ENCODE results near the gene GAGE12J. TPM values are rescaled to one million over a fixed set of nuclear protein-coding genes. Genes with fewer than 3 reads are reported as not detected.
A peak's percentile ranks its signal among the peaks of the same experiment; 100 is the strongest.
"Not testable (repeated sequence)": the region's sequence is repeated elsewhere in the genome, so short reads cannot be mapped to it uniquely, and the experiment has no call there.

The GAGE12J gene
- total and polyA plus RNA-seq, 5 experiments from 2014 or later = not detected

- Mint-ChIP-seq H3K4me1 (peaks cover 19 to 40% (median 38%) of the 10 kb centered on the region in 4 donors), H3K27me3 (no peaks in the 10 kb centered on the region), H3K4me3 (no peak overlapping the region), H3K9me3 (no peaks in the 10 kb centered on the region), H3K27ac (no peak overlapping the region), H3K36me3 (peaks cover 0 to 2% (median 0%) of the 10 kb centered on the region in 3 donors)
- POLR2A ChIA-PET = no interaction called here
- ATAC-seq = no peak
- no peak for DNase-seq
Measured at GRCh38 chrX:49290215-49290614, 31.6 kb upstream of the GAGE12J start.

DNA sequence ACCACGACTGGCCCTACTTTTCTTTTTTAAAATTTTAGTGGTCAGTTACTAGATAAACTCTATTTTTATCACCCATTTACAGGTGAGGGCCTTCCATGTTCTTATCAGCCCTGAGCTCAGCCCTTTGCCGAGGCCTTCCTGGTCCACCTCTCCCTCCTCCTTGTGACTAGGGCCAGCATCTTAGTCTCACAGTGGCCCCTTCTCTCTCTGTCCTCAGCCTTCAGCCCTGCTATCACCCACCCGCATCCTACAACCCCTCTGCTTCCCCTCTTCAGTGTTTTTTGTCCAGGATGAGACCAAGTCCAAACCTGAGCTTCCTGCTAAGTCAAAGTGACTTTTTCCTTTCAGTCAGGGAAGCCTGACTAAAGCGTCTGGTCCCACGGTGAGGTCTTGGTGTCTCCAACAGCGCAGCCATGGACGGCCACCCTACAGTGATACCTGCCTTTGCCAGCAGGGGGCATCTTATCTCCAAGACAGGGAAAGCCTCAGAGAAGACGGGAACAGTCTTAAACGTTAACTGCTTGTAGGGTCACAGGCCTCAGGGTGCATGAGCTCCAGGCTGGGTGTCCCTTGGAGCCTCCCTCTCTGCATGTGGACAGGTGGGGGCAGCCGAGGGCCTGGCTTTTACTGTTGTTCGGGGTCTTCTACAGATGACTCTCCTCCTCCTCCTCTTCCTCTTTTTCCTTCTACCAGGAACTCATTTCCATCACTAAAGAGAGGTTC is 30.1 kb upstream of the GAGE12J start:
- peak overlapping the region in 7 of 10 donors; percentile 5 to 76 (median 50) for H3K4me3 Mint-ChIP-seq
- DNase-seq (peak; percentile 44 to 80 (median 59)), ATAC-seq (peak; percentile 82 to 89)
- no peaks in the 10 kb centered on the region for H3K9me3 Mint-ChIP-seq
- POLR2A ChIA-PET = interaction anchor here (1.1 to 2.0 kb wide), 2 partner anchors 16 to 18 kb away, joined by 4 to 7 read pairs; no protein-coding TSS in a partner anchor
- peaks cover 0 to 2% (median 0%) of the 10 kb centered on the region in 3 donors for H3K36me3 Mint-ChIP-seq
- H3K27me3 Mint-ChIP-seq = no peaks in the 10 kb centered on the region
- H3K27ac Mint-ChIP-seq = peak overlapping the region in 9 of 10 donors; percentile 39 to 92 (median 78)
- H3K4me1 Mint-ChIP-seq = peaks cover 24 to 50% (median 38%) of the 10 kb centered on the region in 4 donors

DNA sequence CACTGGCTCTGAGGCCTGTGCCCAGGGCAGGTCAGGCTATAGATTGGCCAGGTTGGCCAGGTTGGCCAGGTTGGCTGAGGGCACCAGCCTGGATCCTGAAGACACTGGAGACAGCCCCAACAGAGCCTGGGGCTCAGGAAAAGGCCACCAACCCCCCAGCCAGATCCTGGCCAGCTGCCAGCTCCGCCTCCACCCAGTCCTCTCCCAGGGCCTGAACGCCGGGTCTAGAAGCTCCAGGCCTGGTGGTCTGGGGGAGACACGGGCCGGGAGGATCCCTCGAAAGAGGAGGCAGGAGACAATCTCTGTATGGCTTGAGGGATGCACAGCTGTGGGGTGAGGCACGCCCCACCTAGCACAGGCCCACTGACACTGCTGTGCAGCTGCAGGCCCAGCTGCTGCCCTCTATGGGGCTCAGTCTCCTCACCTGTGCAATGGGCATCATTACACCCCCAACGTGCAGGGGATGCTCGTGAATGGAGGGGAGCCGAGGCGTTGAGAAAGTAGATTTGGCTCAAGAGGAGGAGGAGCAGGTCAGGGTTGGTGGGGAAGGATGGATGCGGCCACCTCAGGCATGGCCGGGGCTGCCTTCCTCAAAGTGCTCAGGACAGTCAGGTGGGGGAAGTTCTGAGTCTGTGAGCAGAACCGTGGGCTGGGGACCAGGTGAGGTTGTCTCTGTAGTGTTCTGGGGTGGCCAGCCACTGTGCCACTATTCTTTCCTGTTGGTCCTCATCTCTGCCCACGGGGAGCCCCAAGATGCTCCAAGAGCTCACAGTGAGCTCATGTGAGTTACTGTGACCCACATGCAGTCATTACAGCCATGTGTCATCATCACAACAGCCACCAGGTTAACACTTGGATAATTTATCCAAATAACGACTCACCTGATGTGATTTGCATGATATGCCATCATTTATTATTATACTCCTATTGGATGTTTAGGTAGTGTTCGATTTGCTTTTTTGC is 29.2 kb upstream of the GAGE12J start:
- Mint-ChIP-seq H3K4me3 (peak overlapping the region in 5 of 10 donors; percentile 26 to 71 (median 50)), H3K27ac (peak overlapping the region in 2 of 10 donors; percentile 38 to 68)
- no peak for ATAC-seq

GRCh38 chrX:49299293-49299692 is 22.5 kb upstream of the GAGE12J start:
- ATAC-seq, H3K9me3 Mint-ChIP-seq, H3K36me3 Mint-ChIP-seq, DNase-seq, H3K27me3 Mint-ChIP-seq, H3K4me3 Mint-ChIP-seq, H3K27ac Mint-ChIP-seq, POLR2A ChIA-PET: not testable (repeated sequence)
- H3K4me1 Mint-ChIP-seq = peaks cover 0 to 10% (median 3%) of the 10 kb centered on the region in 4 donors

More for the DNA sequence above, 29.2 kb upstream of the GAGE12J start:
- H3K36me3 Mint-ChIP-seq = no peaks in the 10 kb centered on the region
- no peaks in the 10 kb centered on the region for H3K27me3 Mint-ChIP-seq
- peaks cover 19 to 46% (median 33%) of the 10 kb centered on the region in 4 donors for H3K4me1 Mint-ChIP-seq
- no peaks in the 10 kb centered on the region for H3K9me3 Mint-ChIP-seq
- POLR2A ChIA-PET = interaction anchor here (1.1 to 2.0 kb wide), 2 partner anchors 15 to 17 kb away, joined by 4 to 7 read pairs; no protein-coding TSS in a partner anchor
- DNase-seq = no peak

GRCh38 chrX:49300703-49301102 is 21.1 kb upstream of the GAGE12J start:
- ATAC-seq (no peak), DNase-seq (no peak)
- H3K27me3 Mint-ChIP-seq = no peaks in the 10 kb centered on the region
- no peaks in the 10 kb centered on the region for H3K9me3 Mint-ChIP-seq
- H3K4me1 Mint-ChIP-seq = peaks cover 0 to 10% (median 3%) of the 10 kb centered on the region in 4 donors
- no peak overlapping the region for H3K27ac Mint-ChIP-seq
- H3K36me3 Mint-ChIP-seq = peaks cover 0 to 5% (median 1%) of the 10 kb centered on the region in 3 donors
- POLR2A ChIA-PET = no interaction called here
- H3K4me3 Mint-ChIP-seq = no peak overlapping the region

GRCh38 chrX:49303346-49303745 is 18.5 kb upstream of the GAGE12J start, which contains the start of gene GAGE10:
Gene GAGE10, plus strand, starts transcription at chrX:49303646. Its CDS starts 1,214 bp downstream, at chrX:49304860.
- peak within 1 kb of the TSS in 4 of 10 donors; percentile 35 to 56 (median 48) for H3K27ac Mint-ChIP-seq
- H3K9me3 Mint-ChIP-seq = no peaks in the 10 kb centered on the region
- POLR2A ChIA-PET = no interaction called here
- H3K36me3 Mint-ChIP-seq = peaks cover 0 to 5% (median 1%) of the 10 kb centered on the region in 3 donors
- DNase-seq (no peak), ATAC-seq (no peak)
- H3K27me3 Mint-ChIP-seq = no peaks in the 10 kb centered on the region
- H3K4me1 Mint-ChIP-seq = peaks cover 0 to 2% (median 1%) of the 10 kb centered on the region in 4 donors
- H3K4me3 Mint-ChIP-seq = no peak within 1 kb of the TSS

DNA sequence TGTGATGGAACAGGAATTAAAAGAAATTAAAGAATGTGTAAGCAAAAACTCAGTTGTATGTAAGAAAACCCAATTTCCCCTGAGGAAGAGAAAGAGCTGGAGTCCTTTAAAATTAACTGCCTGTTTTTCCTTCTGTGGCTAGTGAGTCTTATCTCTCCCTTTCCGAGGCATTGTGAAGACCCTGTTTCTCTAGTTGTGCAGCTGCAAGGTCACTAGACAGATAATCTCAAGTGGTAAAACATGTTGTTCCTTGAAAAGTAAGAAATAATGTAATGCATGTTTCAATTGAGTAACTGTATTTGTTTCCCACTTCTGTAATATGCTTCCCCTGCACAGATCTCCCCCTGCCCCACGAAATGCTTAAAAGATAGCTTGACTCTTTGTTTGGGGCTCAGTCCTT is 14.1 kb upstream of the GAGE12J start:
- DNase-seq, H3K36me3 Mint-ChIP-seq, H3K27me3 Mint-ChIP-seq, ATAC-seq, H3K9me3 Mint-ChIP-seq: not testable (repeated sequence)
- H3K4me1 Mint-ChIP-seq = peaks cover 14 to 24% (median 22%) of the 10 kb centered on the region in 4 donors
- peak overlapping the region in 9 of 10 donors; percentile 2 to 99 (median 77) for H3K27ac Mint-ChIP-seq
- H3K4me3 Mint-ChIP-seq = peak overlapping the region in 2 of 10 donors; percentile 38 to 89
- POLR2A ChIA-PET = interaction anchor here (0.7 to 2.8 kb wide), 5 partner anchors 16 to 306 kb away, joined by 4 to 17 read pairs (median 5); partner anchors contain the start of genes GRIPAP1 and PPP1R3F

DNA sequence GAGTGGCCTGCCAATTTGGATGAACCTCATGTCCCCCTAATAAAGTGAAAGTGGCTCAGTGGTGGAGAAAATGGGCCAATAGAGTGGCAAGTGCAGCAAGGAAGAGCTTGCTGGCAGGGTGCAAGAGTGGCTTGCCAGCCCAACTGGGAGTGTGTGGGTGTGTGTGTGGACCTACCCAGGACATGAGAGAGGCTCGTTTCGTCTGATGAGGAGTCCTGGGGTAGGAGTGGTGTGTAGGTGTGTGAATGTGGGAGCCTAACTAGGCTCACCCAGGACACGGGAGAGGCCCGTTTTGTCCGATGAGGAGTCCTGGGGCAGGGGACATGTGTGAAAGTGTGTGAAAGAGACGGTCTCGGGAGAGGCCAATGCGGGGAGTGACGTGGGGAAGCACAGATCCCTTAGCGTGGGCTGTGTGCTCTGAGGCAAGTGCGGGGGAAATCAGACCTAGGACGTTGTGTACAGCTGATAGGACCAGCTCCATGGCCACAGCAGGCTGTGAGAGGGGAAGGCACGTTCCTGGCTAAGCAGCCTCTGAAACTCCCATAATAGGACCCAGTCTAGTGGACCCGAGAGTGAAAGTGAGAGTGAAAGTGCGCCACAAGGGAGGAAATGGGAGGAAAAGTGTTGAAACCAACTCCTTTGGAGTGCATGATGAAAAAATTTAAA is 13.1 kb upstream of the GAGE12J start:
- POLR2A ChIA-PET = interaction anchor here (0.6 to 2.8 kb wide), 9 partner anchors 17 to 350 kb away, joined by 3 to 22 read pairs (median 5); partner anchors contain the start of genes GRIPAP1 and PPP1R3F
- peak in 7 of 10 donors; percentile 1 to 44 (median 17) for DNase-seq
- H3K27ac Mint-ChIP-seq = peak overlapping the region; percentile 93 to 99 (median 98)

DNA sequence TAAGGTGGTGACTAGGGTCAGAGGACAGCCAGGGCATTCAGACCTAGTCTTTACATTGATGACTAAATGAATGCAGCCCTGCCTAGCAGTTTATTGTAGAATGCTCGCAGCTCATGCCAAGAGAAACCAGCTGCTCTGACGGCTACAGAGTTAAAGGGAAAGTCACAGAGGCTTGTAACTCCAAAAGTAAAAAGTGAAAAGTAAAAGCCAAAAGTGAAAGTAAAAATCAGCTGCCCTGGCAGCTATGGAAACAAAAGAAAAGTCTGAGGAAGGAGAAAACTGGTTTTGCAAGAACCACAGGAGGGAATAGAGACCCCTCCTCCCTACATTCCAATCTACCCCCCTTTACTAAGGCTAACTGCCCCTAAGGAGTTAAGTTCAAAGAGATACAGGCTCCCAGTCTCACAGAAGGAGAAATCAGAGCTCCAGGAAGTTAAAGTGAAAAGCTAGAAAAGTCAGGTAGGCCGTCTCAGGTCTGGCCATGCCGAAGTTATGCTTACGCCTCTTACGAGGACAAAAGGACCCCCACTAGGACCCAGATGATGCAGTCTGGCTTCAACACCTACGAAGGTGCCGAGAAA is 12.3 kb upstream of the GAGE12J start:
- POLR2A ChIA-PET = interaction anchor here (0.7 to 2.8 kb wide), 9 partner anchors 17 to 351 kb away, joined by 3 to 22 read pairs (median 7); partner anchors contain the start of genes CCDC22, GRIPAP1 and PPP1R3F
- DNase-seq (peak in 6 of 10 donors; percentile 1 to 60 (median 36)), ATAC-seq (peak; percentile 65 to 83)
- Mint-ChIP-seq H3K9me3 (no peaks in the 10 kb centered on the region), H3K27ac (peak overlapping the region; percentile 93 to 99 (median 98)), H3K4me3 (peak overlapping the region; percentile 77 to 93 (median 86)), H3K36me3 (no peaks in the 10 kb centered on the region), H3K4me1 (peaks cover 14 to 24% (median 22%) of the 10 kb centered on the region in 4 donors), H3K27me3 (no peaks in the 10 kb centered on the region)

More for the DNA sequence above, 13.1 kb upstream of the GAGE12J start:
- no peaks in the 10 kb centered on the region for H3K27me3 Mint-ChIP-seq
- H3K36me3 Mint-ChIP-seq = no peaks in the 10 kb centered on the region
- peak overlapping the region; percentile 77 to 93 (median 86) for H3K4me3 Mint-ChIP-seq
- H3K9me3 Mint-ChIP-seq = no peaks in the 10 kb centered on the region
- peak; percentile 59 to 81 for ATAC-seq
- H3K4me1 Mint-ChIP-seq = peaks cover 14 to 24% (median 22%) of the 10 kb centered on the region in 4 donors

DNA sequence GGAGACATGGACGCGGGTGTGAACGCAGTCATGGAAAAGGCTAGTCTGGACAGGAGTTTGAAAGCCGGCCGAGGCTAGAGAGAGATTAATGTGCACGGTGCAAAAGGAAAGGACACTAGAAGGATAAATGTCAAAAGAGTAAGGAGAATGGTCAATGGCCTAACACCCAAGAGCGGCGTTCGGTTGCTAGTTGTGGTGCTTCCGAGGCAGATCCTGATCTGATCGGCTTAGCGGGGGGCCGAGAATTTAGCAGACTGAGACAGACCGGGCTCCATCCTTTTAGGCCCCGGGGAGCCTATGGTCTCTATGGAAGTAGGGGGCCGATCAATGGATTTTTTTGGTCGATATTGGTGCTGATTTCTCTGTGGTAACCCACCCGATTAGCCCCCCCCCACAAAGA is 11.5 kb upstream of the GAGE12J start:
- ATAC-seq = no peak
- no peak for DNase-seq
- H3K9me3 Mint-ChIP-seq = no peaks in the 10 kb centered on the region
- H3K4me3 Mint-ChIP-seq = peak overlapping the region in 5 of 10 donors; percentile 28 to 92 (median 89)
- H3K4me1 Mint-ChIP-seq = peaks cover 14 to 24% (median 22%) of the 10 kb centered on the region in 4 donors
- H3K27me3 Mint-ChIP-seq = no peaks in the 10 kb centered on the region
- H3K27ac Mint-ChIP-seq = peak overlapping the region; percentile 78 to 99 (median 98)
- no peaks in the 10 kb centered on the region for H3K36me3 Mint-ChIP-seq
- POLR2A ChIA-PET = interaction anchor here (1.2 to 2.8 kb wide), 4 partner anchors 18 to 75 kb away, joined by 7 to 22 read pairs (median 12); partner anchors contain the start of genes CCDC22 and PPP1R3F

GRCh38 chrX:49312176-49312575 is 9.7 kb upstream of the GAGE12J start:
- no peaks in the 10 kb centered on the region for H3K9me3 Mint-ChIP-seq
- ATAC-seq (no peak), DNase-seq (no peak)
- H3K4me3 Mint-ChIP-seq = no peak overlapping the region
- H3K4me1 Mint-ChIP-seq = peaks cover 14 to 24% (median 22%) of the 10 kb centered on the region in 4 donors
- H3K27me3 Mint-ChIP-seq = no peaks in the 10 kb centered on the region
- no peaks in the 10 kb centered on the region for H3K36me3 Mint-ChIP-seq
- POLR2A ChIA-PET = no interaction called here
- no peak overlapping the region for H3K27ac Mint-ChIP-seq
